BLaER1 treated with 17β-estradiol and CSF1 and Interleukin-3, amounts not matched to agents 10 nM and 100 nM (cell line): Measurements from ENCODE around the gene TRIM2.

ENCODE experiments used
- H3K27ac ChIP-seq, 11 experiments: shearing (Covaris generic); formaldehyde crosslinking; 2 replicates each; pipeline ENCODE4 v1.8.1; 2022
- H3K27me3 ChIP-seq, 11 experiments: shearing (Covaris generic); formaldehyde crosslinking; 2 replicates each; pipeline ENCODE4 v1.8.1; 2022
- H3K36me3 ChIP-seq, 11 experiments: shearing (Covaris generic); formaldehyde crosslinking; 2 replicates each; pipeline ENCODE4 v1.8.1; 2022
- H3K4me1 ChIP-seq, 10 experiments: shearing (Covaris generic); formaldehyde crosslinking; 2 replicates each; pipeline ENCODE4 v1.8.1; 2022
- H3K4me2 ChIP-seq, 11 experiments: shearing (Covaris generic); formaldehyde crosslinking; 2 replicates each; pipeline ENCODE4 v1.8.1; 2022
- H3K4me3 ChIP-seq, 10 experiments: shearing (Covaris generic); formaldehyde crosslinking; 2 replicates each; pipeline ENCODE4 v1.8.1; 2022
- H3K9ac ChIP-seq, 11 experiments: shearing (Covaris generic); formaldehyde crosslinking; 2 replicates each; pipeline ENCODE4 v1.8.1; 2022
- H3K9me3 ChIP-seq, 11 experiments: shearing (Covaris generic); formaldehyde crosslinking; replicated peaks in 1 of 11; 2 replicates each; pipeline ENCODE4 v1.8.1; 2022
- H4K20me1 ChIP-seq, 11 experiments: shearing (Covaris generic); formaldehyde crosslinking; 2 replicates each; pipeline ENCODE4 v1.8.1; 2022
- Cebpa-rat ChIP-seq, 11 experiments: shearing (Covaris generic); IDR thresholded peaks; 2 replicates each; pipeline ENCODE4 v1.8.1; 2022

TRIM2 gene

DNA sequence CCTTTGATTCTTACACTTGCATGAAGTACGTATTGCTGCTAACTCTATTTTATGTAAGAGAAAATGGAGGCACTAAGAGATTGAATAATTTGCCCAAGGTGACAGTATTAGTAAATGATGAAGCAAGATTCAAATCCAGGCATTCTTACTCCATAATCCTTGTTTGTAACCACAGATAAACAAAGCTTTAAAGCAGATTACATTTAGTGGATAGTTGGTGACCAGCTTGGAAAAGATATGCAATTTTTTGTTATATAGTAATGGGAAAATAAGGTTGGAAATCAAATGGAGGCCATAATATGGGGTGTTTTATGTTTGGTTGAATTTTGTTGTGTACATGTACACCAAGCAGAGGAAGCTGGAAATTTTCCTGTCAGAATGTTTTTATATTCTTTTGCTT, 171.1 kb downstream of the TRIM2 start:
- no peak overlapping the region for H3K9ac ChIP-seq
- H3K27me3 ChIP-seq, result no peaks in the 10 kb centered on the region
- no peaks in the 10 kb centered on the region for H4K20me1 ChIP-seq
- peaks cover 7 to 71% (median 47%) of the 10 kb centered on the region in 11 experiments; a peak in 20 of 22 replicates for H3K36me3 ChIP-seq
- no peak overlapping the region for H3K4me2 ChIP-seq
- peaks cover 33 to 37% (median 36%) of the 10 kb centered on the region in 11 experiments for H3K9me3 ChIP-seq
- H3K27ac ChIP-seq, result no peak overlapping the region
- H3K4me3 ChIP-seq, result no peak overlapping the region
- peaks cover 8 to 14% (median 11%) of the 10 kb centered on the region in 10 experiments; a peak in 18 of 20 replicates for H3K4me1 ChIP-seq
- TF ChIP-seq Cebpa-rat (IDR thresholded peaks at IDR 0.05), result no peak

DNA sequence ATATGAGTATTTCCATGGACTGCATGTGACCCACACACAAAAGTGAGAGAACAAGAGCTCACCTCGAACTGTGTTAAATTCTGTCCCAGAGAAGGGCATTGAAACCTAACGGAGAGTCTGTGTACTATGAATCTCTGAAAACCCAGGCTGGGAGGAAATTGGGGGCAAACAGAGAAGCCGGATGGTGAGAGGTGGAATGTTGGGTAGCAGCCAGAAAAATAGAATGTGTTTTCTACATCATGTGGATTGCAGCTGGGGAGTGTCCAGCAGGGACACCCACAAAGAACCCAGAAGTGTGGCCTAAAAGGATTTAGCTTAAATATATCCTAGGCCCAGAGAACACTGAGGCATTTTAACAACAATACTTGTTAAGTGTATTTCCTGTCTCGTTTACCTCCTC, 178.9 kb downstream of the TRIM2 start:
- no peak overlapping the region for H3K27ac ChIP-seq
- no peak overlapping the region for H3K4me2 ChIP-seq
- no peak for TF ChIP-seq Cebpa-rat (IDR thresholded peaks at IDR 0.05)
- H3K9me3 ChIP-seq, result peaks cover 0 to 12% (median 0%) of the 10 kb centered on the region in 11 experiments; a peak in 3 of 22 replicates
- H3K4me3 ChIP-seq, result no peak overlapping the region
- no peaks in the 10 kb centered on the region for H3K27me3 ChIP-seq
- no peak overlapping the region for H3K9ac ChIP-seq
- H3K4me1 ChIP-seq, result peaks cover 8 to 14% (median 11%) of the 10 kb centered on the region in 10 experiments; a peak in 18 of 20 replicates
- H3K36me3 ChIP-seq, result peaks cover 0 to 72% (median 52%) of the 10 kb centered on the region in 11 experiments; a peak in 18 of 22 replicates
- no peaks in the 10 kb centered on the region for H4K20me1 ChIP-seq

- H3K4me2 ChIP-seq, result no peak overlapping the region
- H3K9ac ChIP-seq, result no peak overlapping the region
- peaks cover 0 to 17% (median 5%) of the 10 kb centered on the region in 11 experiments; a peak in 7 of 22 replicates for H3K9me3 ChIP-seq
- H3K27me3 ChIP-seq, result no peaks in the 10 kb centered on the region
- no peaks in the 10 kb centered on the region for H4K20me1 ChIP-seq
- peaks cover 0 to 77% (median 55%) of the 10 kb centered on the region in 11 experiments; a peak in 18 of 22 replicates for H3K36me3 ChIP-seq
- H3K4me3 ChIP-seq, result no peak overlapping the region
- no peak overlapping the region for H3K27ac ChIP-seq
- peaks cover 2 to 6% (median 4%) of the 10 kb centered on the region in 10 experiments; a peak in 14 of 20 replicates for H3K4me1 ChIP-seq
- no peak for TF ChIP-seq Cebpa-rat (IDR thresholded peaks at IDR 0.05)
Measured at GRCh38 chr4:153384160-153384559, 179.9 kb downstream of the TRIM2 start.

DNA sequence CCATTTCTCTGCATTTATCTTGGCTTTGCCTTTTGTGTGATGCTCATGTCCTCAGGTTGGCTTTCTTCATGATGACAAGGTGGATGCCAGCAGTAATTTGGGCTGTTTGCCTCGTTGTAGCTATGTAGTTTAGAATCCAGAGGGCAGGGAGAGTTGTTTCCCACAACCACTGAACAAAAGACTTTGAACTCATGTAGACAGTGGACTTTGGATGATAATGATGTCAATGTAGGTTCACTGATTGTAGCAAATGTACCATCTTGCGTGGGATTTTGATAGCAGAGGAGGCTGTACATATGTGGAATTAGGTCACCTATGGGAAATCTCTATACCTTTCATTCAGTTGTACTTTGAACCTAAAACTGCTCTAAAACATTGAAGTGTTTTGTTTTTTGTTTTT, 181.5 kb downstream of the TRIM2 start:
- H3K27ac ChIP-seq, result no peak overlapping the region
- H3K9ac ChIP-seq, result no peak overlapping the region
- no peaks in the 10 kb centered on the region for H4K20me1 ChIP-seq
- peaks cover 0 to 86% (median 58%) of the 10 kb centered on the region in 11 experiments; a peak in 18 of 22 replicates for H3K36me3 ChIP-seq
- no peak for TF ChIP-seq Cebpa-rat (IDR thresholded peaks at IDR 0.05)
- H3K9me3 ChIP-seq, result peaks cover 0 to 17% (median 5%) of the 10 kb centered on the region in 11 experiments; a peak in 7 of 22 replicates
- no peaks in the 10 kb centered on the region for H3K27me3 ChIP-seq
- H3K4me1 ChIP-seq, result no peaks in the 10 kb centered on the region
- no peak overlapping the region for H3K4me2 ChIP-seq
- no peak overlapping the region for H3K4me3 ChIP-seq

GRCh38 chr4:153387981-153388380, 183.7 kb downstream of the TRIM2 start:
- H4K20me1 ChIP-seq, result no peaks in the 10 kb centered on the region
- H3K9ac ChIP-seq, result no peak overlapping the region
- H3K27ac ChIP-seq, result no peak overlapping the region
- no peaks in the 10 kb centered on the region for H3K27me3 ChIP-seq
- H3K4me3 ChIP-seq, result no peak overlapping the region
- H3K4me1 ChIP-seq, result no peaks in the 10 kb centered on the region
- H3K9me3 ChIP-seq, result peaks cover 0 to 23% (median 5%) of the 10 kb centered on the region in 11 experiments; a peak in 7 of 22 replicates
- H3K36me3 ChIP-seq, result peaks cover 0 to 92% (median 67%) of the 10 kb centered on the region in 11 experiments; a peak in 18 of 22 replicates
- no peak overlapping the region for H3K4me2 ChIP-seq
- no peak for TF ChIP-seq Cebpa-rat (IDR thresholded peaks at IDR 0.05)
